Natural killer cell (primary cell): ENCODE results near the gene ADAMTS17. TPM values are rescaled to one million over a fixed set of nuclear protein-coding genes. Genes with fewer than 3 reads are reported as not detected.

Experiments used
- ATAC-seq, 3 donors: fragments of 150-1000 bp in 2 of 3; fragments of 200-7000 bp in 1 of 3; cut with Tn5 transposase; 1 replicate in 1 of 3; 2 replicates in 2 of 3; pipeline ENCODE4 v1.10.0; 2021; ENCODE audit warnings: mild to moderate bottlenecking in 2 of 3, moderate library complexity in 2 of 3
- DNase-seq, 2 donors: peaks; one replicate each; pipeline versions ENCODE4 v3.0.0 to v3.0.0-alpha.2; 2013 to 2021; ENCODE audit warnings: mixed read lengths in 1 of 2
- H3K27ac ChIP-seq: one replicate; pipeline ENCODE4 v1.5.1; 2013; ENCODE audit warnings: mild to moderate bottlenecking, low read length
- H3K27me3 ChIP-seq: one replicate; pipeline ENCODE4 v1.6.1; 2013; ENCODE audit warnings: low read length; ENCODE audit not compliant: control insufficient read depth, insufficient read depth
- H3K36me3 ChIP-seq: one replicate; pipeline ENCODE4 v1.6.1; 2013; ENCODE audit warnings: low read length; ENCODE audit not compliant: control insufficient read depth, insufficient read depth
- H3K4me1 ChIP-seq: one replicate; pipeline ENCODE4 v1.6.1; 2013; ENCODE audit warnings: low read length; ENCODE audit not compliant: control insufficient read depth, insufficient read depth
- H3K4me3 ChIP-seq: one replicate; pipeline ENCODE4 v1.5.1; 2013; ENCODE audit warnings: low read length
- H3K9me3 ChIP-seq: one replicate; pipeline ENCODE4 v1.6.1; 2013; ENCODE audit warnings: low read length; ENCODE audit not compliant: control insufficient read depth, insufficient read depth
- H3K27ac Mint-ChIP-seq, 2 donors: one replicate each; pipeline ENCODE4 v1.8.0; 2022; ENCODE audit warnings: mild to moderate bottlenecking in 2 of 2, mixed read lengths in 2 of 2, moderate library complexity in 1 of 2
- H3K27me3 Mint-ChIP-seq, 2 donors: one replicate each; pipeline ENCODE4 v1.8.0; 2022; ENCODE audit warnings: low read depth in 2 of 2, mixed read lengths in 2 of 2
- H3K36me3 Mint-ChIP-seq: one replicate; pipeline ENCODE4 v1.8.0; 2022; ENCODE audit warnings: mixed read lengths
- H3K4me1 Mint-ChIP-seq, 2 donors: one replicate each; pipeline ENCODE4 v1.8.0; 2022; ENCODE audit warnings: mixed read lengths in 2 of 2
- H3K4me3 Mint-ChIP-seq: one replicate; pipeline ENCODE4 v1.8.0; 2022; ENCODE audit warnings: mild to moderate bottlenecking, moderate library complexity, mixed read lengths
- H3K9me3 Mint-ChIP-seq, 2 donors: one replicate each; pipeline ENCODE4 v1.8.0; 2022; ENCODE audit warnings: mixed read lengths in 2 of 2
- CTCF ChIP-seq: fragments of 200-600 bp; IDR thresholded peaks from one replicate; pipeline ENCODE4 v1.8.0; 2022; ENCODE audit warnings: antibody characterized with exemption
- WGBS: methylation state at CpG from one replicate; pipeline ENCODE4 v1.1.7; 2013; ENCODE audit warnings: missing lambda C conversion rate; ENCODE audit not compliant: insufficient coverage; 5-methylcytosine and 5-hydroxymethylcytosine counted together
- intact Hi-C: fragments of 100-400 bp; cut with micrococcal nuclease; formaldehyde crosslinking; loops from one replicate; pipeline ENCODE4 v1.14.2; 2022
- total RNA-seq, 4 donors: library from RNA; stranded (reverse); fragments of 120-200 nt in 1 of 4; gene quantifications; one replicate each; pipeline versions ENCODE4 v1.2.3 to v1.2.4, GENCODE V29; 2013 to 2022

ADAMTS17 gene
- total RNA-seq, 3 donors from 2014 or later (not counting 1 experiment from before 2014, with no cell fraction given), result 4.8 to 9.5 (median 5.3) TPM

GRCh38 chr15:100113351-100114080, 228.3 kb downstream of the ADAMTS17 start:
- Mint-ChIP-seq H3K9me3 (no peaks in the 10 kb centered on the region), H3K27ac (no peak overlapping the region), H3K36me3 (no peaks in the 10 kb centered on the region), H3K27me3 (peaks cover 4 to 12% of the 10 kb centered on the region in 2 donors), H3K4me3 (no peak overlapping the region), H3K4me1 (peaks cover 14 to 17% of the 10 kb centered on the region in 2 donors)
- Histone ChIP-seq H3K27me3 (no peaks in the 10 kb centered on the region), H3K9me3 (no peaks in the 10 kb centered on the region), H3K4me3 (no peak overlapping the region), H3K4me1 (peaks cover 13% of the 10 kb centered on the region), H3K27ac (no peak overlapping the region), H3K36me3 (no peaks in the 10 kb centered on the region)
- TF ChIP-seq CTCF, result no peak
- 76% methylated on average over 16 of the region's 16 CpGs for WGBS
- ATAC-seq (no peak), DNase-seq (no peak)
- intact Hi-C loops, result no loop called here

DNA sequence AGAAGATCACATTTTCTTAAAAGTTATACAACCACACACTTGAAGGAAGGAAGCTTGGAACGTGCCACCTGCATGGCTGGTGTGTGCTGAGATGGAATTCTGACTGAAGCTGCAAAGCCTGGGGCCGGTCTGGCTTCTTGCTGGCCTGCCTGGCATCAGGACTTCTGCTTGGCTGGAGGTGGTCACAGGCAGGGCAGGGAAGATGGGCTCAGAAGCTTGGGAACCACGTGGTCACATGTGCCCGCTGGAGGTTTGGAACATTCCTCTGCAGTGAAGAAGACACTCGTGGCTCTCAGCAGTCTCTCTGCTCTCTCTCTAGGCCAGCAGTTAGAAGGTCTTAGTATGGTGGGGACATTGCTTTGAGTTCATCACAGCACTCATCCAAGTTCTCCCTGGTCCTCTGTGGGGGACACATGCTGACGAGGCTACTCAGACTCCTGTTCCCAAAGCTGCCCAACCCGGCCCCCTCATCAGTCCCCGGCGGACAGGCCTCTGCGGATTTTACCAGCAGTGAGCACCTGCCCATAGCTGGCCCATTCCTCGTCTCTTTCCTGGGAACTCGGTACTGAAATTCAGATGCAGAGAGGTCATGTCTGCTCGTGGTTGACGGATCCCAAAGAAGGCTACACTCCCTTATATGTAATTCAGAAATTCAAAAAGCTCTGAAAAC, 229.0 kb downstream of the ADAMTS17 start:
- H3K27me3 ChIP-seq, result no peaks in the 10 kb centered on the region
- peaks cover 13% of the 10 kb centered on the region for H3K4me1 ChIP-seq
- H3K4me3 ChIP-seq, result no peak overlapping the region
- no peak for DNase-seq
- no peak overlapping the region for H3K27ac Mint-ChIP-seq
- no peak for TF ChIP-seq CTCF
- intact Hi-C loops, result no loop called here
- H3K27ac ChIP-seq, result no peak overlapping the region
- peaks cover 4 to 12% of the 10 kb centered on the region in 2 donors for H3K27me3 Mint-ChIP-seq
- no peaks in the 10 kb centered on the region for H3K36me3 Mint-ChIP-seq
- WGBS, result 90% methylated on average over 14 of the region's 14 CpGs
- no peaks in the 10 kb centered on the region for H3K9me3 Mint-ChIP-seq
- H3K9me3 ChIP-seq, result no peaks in the 10 kb centered on the region
- H3K36me3 ChIP-seq, result no peaks in the 10 kb centered on the region
- no peak overlapping the region for H3K4me3 Mint-ChIP-seq
- ATAC-seq, result no peak
- H3K4me1 Mint-ChIP-seq, result peaks cover 14 to 17% of the 10 kb centered on the region in 2 donors

DNA sequence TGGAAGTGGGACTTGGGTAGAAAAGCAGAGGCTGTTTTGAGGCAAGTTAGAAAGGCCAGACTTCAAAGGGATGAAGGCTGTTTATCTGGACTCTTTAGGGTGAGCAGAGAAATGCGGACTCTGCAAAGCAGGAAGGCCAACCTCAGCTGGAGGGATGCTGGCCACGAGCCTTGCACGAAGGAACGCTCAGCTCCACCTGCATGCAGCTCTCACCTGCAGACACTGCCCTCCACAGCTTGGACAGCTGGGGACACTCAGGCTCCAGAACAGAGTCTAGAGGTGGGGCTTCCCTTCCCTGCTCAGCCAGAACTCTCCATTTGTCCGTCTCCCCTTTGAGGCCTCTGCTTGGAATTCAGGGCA, 229.7 kb downstream of the ADAMTS17 start:
- Histone ChIP-seq H3K9me3 (no peaks in the 10 kb centered on the region), H3K36me3 (no peaks in the 10 kb centered on the region), H3K4me1 (peaks cover 13% of the 10 kb centered on the region), H3K27me3 (no peaks in the 10 kb centered on the region), H3K27ac (no peak overlapping the region), H3K4me3 (no peak overlapping the region)
- Mint-ChIP-seq H3K9me3 (no peaks in the 10 kb centered on the region), H3K4me1 (peaks cover 14 to 17% of the 10 kb centered on the region in 2 donors), H3K4me3 (no peak overlapping the region), H3K27me3 (peaks cover 4 to 12% of the 10 kb centered on the region in 2 donors), H3K36me3 (no peaks in the 10 kb centered on the region), H3K27ac (no peak overlapping the region)
- intact Hi-C loops, result no loop called here
- no peak for TF ChIP-seq CTCF
- no peak for DNase-seq
- WGBS, result 63% methylated on average over 5 of the region's 5 CpGs
- ATAC-seq, result no peak
